HepG2 (cell line): ENCODE measurements around the gene CCDC57. TPM values are rescaled to one million over a fixed set of nuclear protein-coding genes. Genes with fewer than 3 reads are reported as not detected.

Experiments used
- ATAC-seq: fragments of 200-7000 bp; cut with Tn5 transposase; 3 replicates; pipeline ENCODE4 v1.9.1; 2020; ENCODE audit warnings: mild to moderate bottlenecking, moderate library complexity
- BruUV-seq: library from RNA; stranded (reverse); fragments of 400-500 nt; replicated peaks from 2 replicates; lab custom pipeline; 2021; lab: Mats Ljungman, UMichigan
- CTCF ChIA-PET: fragments of 300-600 bp; formaldehyde crosslinking; extraction: SDS; loops from one replicate; lab custom pipeline; 2021; ENCODE audit warnings: low total read pairs, inconsistent platforms, low intra/inter-chr PET ratio; lab: Yijun Ruan, JAX
- POLR2A ChIA-PET: fragments of 350-600 bp; sonication (Branson Sonifier 250); formaldehyde crosslinking; loops from one replicate; lab custom pipeline; 2020; ENCODE audit warnings: antibody characterized with exemption, inconsistent platforms; lab: Yijun Ruan, JAX
- DNase-seq: peaks from one replicate; pipeline ENCODE4 v3.0.0-alpha.2; 2015; ENCODE audit warnings: low spot score
- FAIRE-seq: peaks from 3 replicates; lab custom pipeline; 2011; peaks lifted over from hg19 to GRCh38; lab: Jason Lieb, UNC
- H2AFZ ChIP-seq: one replicate; pipeline ENCODE4 v1.6.1; 2011; ENCODE audit warnings: low read length, inconsistent platforms
- H3K27ac ChIP-seq: fragments of 300-600 bp; 3 replicates; pipeline ENCODE4 v1.8.0; 2011; ENCODE audit warnings: mixed run types, mild to moderate bottlenecking, mixed read lengths, low read length, inconsistent platforms; ENCODE audit not compliant: insufficient read depth; ENCODE audit errors: extremely low read length
- H3K27me3 ChIP-seq, 2 experiments: fragments of 200-600 bp in 1 of 2; 2 replicates in 1 of 2; 3 replicates in 1 of 2; pipeline versions ENCODE4 v1.6.0 to v1.8.0; 2011; ENCODE audit warnings: low read length in 2 of 2, mild to moderate bottlenecking in 2 of 2, moderate library complexity in 2 of 2, inconsistent platforms in 1 of 2; ENCODE audit not compliant: insufficient read depth in 2 of 2, control insufficient read depth in 1 of 2
- H3K36me3 ChIP-seq, 2 experiments: fragments of 200-600 bp in 1 of 2; replicated peaks in 1 of 2; 2 replicates in 1 of 2; 3 replicates in 1 of 2; pipeline versions ENCODE4 v1.5.1 to v1.8.0; 2011; ENCODE audit warnings: low read length in 2 of 2, inconsistent platforms in 1 of 2; ENCODE audit not compliant: insufficient read depth in 2 of 2, control insufficient read depth in 1 of 2
- H3K4me1 ChIP-seq: 2 replicates; pipeline ENCODE4 v1.5.1; 2012; ENCODE audit warnings: low read length, inconsistent platforms; ENCODE audit not compliant: insufficient read depth
- H3K4me2 ChIP-seq: 2 replicates; pipeline ENCODE4 v1.6.0; 2011; ENCODE audit warnings: low read depth, low read length, inconsistent platforms
- H3K4me3 ChIP-seq, 3 experiments: fragments of 200-600 bp in 1 of 3; sonication (generic), shearing (Covaris generic) in 1 of 3; replicated peaks in 1 of 3; 2 replicates each; pipeline ENCODE4 v1.5.1; 2011 to 2016; ENCODE audit warnings: low read length in 3 of 3, inconsistent platforms in 2 of 3, low read depth in 2 of 3, mild to moderate bottlenecking in 2 of 3, control low read depth in 1 of 3, mixed read lengths in 1 of 3; ENCODE audit not compliant: insufficient read depth in 1 of 3
- H3K79me2 ChIP-seq: one replicate; pipeline ENCODE4 v1.6.1; 2011; ENCODE audit warnings: low read length, inconsistent platforms; ENCODE audit not compliant: insufficient read depth
- H3K9ac ChIP-seq: 2 replicates; pipeline ENCODE4 v1.6.0; 2011; ENCODE audit warnings: mild to moderate bottlenecking, low read depth, low read length, inconsistent platforms; ENCODE audit not compliant: insufficient read depth
- H3K9me3 ChIP-seq: 2 replicates; pipeline ENCODE4 v1.5.1; 2012; ENCODE audit warnings: mild to moderate bottlenecking, low read length
- H4K20me1 ChIP-seq: 2 replicates; pipeline ENCODE4 v1.6.0; 2011; ENCODE audit warnings: inconsistent platforms, mild to moderate bottlenecking, low read length, moderate library complexity; ENCODE audit not compliant: insufficient read depth
- CCAR2 ChIP-seq: fragments of 200-400 bp; formaldehyde crosslinking; optimal IDR thresholded peaks from 2 replicates; pipeline ENCODE3; 2018; ENCODE audit warnings: low read depth, mild to moderate bottlenecking, low read length, moderate library complexity
- CENPBD1 ChIP-seq: sonication (generic); formaldehyde crosslinking; IDR thresholded peaks from 2 replicates; pipeline ENCODE4 v1.8.0; 2022; ENCODE audit warnings: missing genetic modification reagents, low read depth, mild to moderate bottlenecking, borderline replicate concordance
- MIXL1 ChIP-seq: IDR thresholded peaks from 2 replicates; pipeline ENCODE4 v1.6.1; 2016
- MLLT10 ChIP-seq: sonication (generic); formaldehyde crosslinking; IDR thresholded peaks from 2 replicates; pipeline ENCODE4 v1.4.0; 2020; ENCODE audit warnings: missing genetic modification reagents
- SP5 ChIP-seq: IDR thresholded peaks from 2 replicates; pipeline ENCODE4 v1.6.1; 2016; ENCODE audit warnings: low read depth, borderline replicate concordance
- ZFX ChIP-seq: sonication (generic); formaldehyde crosslinking; IDR thresholded peaks from 2 replicates; pipeline ENCODE4 v1.4.0; 2020; ENCODE audit warnings: mild to moderate bottlenecking, low read depth, missing genetic modification reagents, moderate library complexity
- WGBS: methylation state at CpG from one replicate; pipeline ENCODE4 v1.1.6; 2017; ENCODE audit warnings: low lambda C conversion rate; 5-methylcytosine and 5-hydroxymethylcytosine counted together
- in situ Hi-C: cut with HindIII; loops from 2 replicates; pipeline ENCODE4 v1.10.0; 2017; ENCODE audit warnings: low pct_unique_long_range_greater_than_20kb; ENCODE audit not compliant: extremely low pct_ligation_motif_present
- intact Hi-C: fragments of 100-400 bp; cut with micrococcal nuclease; formaldehyde crosslinking; loops from one replicate; pipeline ENCODE4 v1.10.0; 2022; ENCODE audit not compliant: unreplicated experiment
- polyA plus RNA-seq, 8 experiments: library from polyadenylated mRNA; depleted of rRNA in 3 of 8; stranded (reverse) in 7 of 8; unstranded in 1 of 8; fragments of >200 nt; fragmentation: Illumina TruSeq in 4 of 8; extraction: Trizol in 4 of 8; gene quantifications; 2 replicates each; pipeline versions ENCODE4 v1.2.1 to v1.2.3, GENCODE V29; 2011 to 2016; ENCODE audit warnings: low read depth in 4 of 8, missing spikeins in 1 of 8, mixed read lengths in 1 of 8; ENCODE audit not compliant: insufficient read depth in 1 of 8
- total RNA-seq, 5 experiments: library from RNA; depleted of rRNA; stranded (reverse); fragments of >200 nt; fragmentation: Illumina TruSeq; extraction: Trizol; gene quantifications; 2 replicates each; pipeline ENCODE4 v1.2.3, GENCODE V29; 2016; ENCODE audit warnings: low read depth in 1 of 5
- TF ChIP-seq, protein P1 (sequence below): sonication (generic); formaldehyde crosslinking; IDR thresholded peaks from 2 replicates; pipeline ENCODE4 v1.9.0; 2021; ENCODE audit warnings: mild to moderate bottlenecking, missing genetic modification reagents

The CCDC57 gene
- total and polyA plus RNA-seq, 2 of the 13 experiments (the other 11 are each of a cell fraction or from before 2014, with no cell fraction given): 59.3 to 59.9 TPM

DNA sequence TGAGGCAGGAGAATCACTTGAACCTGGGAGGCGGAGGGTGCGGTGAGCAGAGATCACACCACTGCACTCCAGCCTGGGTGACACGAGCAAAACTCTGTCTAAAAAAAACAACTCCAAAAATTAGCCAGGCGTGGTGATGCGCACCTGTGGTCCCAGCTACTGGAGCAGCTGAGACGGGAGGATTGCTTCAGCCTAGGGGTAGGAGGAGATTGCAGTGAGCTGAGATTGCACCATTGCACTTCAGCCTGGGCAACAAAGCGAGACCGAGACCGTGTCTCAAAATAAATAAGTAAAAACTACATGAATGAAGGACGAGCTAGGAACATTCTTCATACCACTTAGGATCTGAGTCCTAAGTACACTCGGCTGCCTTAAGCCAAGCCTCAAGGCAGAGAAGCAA lies 35.4 kb downstream of the CCDC57 start:
- no peak overlapping the region for H3K27ac ChIP-seq
- no peak overlapping the region for H3K4me2 ChIP-seq
- in situ Hi-C loops (no loop called here), intact Hi-C loops (no loop called here)
- CTCF ChIA-PET: no interaction called here
- POLR2A ChIA-PET: no interaction called here
- no peak overlapping the region for H3K9ac ChIP-seq
- ATAC-seq (no peak), DNase-seq (no peak), FAIRE-seq (peak; percentile 49)
- TF ChIP-seq CENPBD1 (CRISPR knock-in tag) (no peak), ZFX (no peak), SP5 (CRISPR knock-in tag) (no peak), MIXL1 (no peak), MLLT10 (CRISPR knock-in tag) (no peak), CCAR2 (no peak)
- TF ChIP-seq, protein P1, sequence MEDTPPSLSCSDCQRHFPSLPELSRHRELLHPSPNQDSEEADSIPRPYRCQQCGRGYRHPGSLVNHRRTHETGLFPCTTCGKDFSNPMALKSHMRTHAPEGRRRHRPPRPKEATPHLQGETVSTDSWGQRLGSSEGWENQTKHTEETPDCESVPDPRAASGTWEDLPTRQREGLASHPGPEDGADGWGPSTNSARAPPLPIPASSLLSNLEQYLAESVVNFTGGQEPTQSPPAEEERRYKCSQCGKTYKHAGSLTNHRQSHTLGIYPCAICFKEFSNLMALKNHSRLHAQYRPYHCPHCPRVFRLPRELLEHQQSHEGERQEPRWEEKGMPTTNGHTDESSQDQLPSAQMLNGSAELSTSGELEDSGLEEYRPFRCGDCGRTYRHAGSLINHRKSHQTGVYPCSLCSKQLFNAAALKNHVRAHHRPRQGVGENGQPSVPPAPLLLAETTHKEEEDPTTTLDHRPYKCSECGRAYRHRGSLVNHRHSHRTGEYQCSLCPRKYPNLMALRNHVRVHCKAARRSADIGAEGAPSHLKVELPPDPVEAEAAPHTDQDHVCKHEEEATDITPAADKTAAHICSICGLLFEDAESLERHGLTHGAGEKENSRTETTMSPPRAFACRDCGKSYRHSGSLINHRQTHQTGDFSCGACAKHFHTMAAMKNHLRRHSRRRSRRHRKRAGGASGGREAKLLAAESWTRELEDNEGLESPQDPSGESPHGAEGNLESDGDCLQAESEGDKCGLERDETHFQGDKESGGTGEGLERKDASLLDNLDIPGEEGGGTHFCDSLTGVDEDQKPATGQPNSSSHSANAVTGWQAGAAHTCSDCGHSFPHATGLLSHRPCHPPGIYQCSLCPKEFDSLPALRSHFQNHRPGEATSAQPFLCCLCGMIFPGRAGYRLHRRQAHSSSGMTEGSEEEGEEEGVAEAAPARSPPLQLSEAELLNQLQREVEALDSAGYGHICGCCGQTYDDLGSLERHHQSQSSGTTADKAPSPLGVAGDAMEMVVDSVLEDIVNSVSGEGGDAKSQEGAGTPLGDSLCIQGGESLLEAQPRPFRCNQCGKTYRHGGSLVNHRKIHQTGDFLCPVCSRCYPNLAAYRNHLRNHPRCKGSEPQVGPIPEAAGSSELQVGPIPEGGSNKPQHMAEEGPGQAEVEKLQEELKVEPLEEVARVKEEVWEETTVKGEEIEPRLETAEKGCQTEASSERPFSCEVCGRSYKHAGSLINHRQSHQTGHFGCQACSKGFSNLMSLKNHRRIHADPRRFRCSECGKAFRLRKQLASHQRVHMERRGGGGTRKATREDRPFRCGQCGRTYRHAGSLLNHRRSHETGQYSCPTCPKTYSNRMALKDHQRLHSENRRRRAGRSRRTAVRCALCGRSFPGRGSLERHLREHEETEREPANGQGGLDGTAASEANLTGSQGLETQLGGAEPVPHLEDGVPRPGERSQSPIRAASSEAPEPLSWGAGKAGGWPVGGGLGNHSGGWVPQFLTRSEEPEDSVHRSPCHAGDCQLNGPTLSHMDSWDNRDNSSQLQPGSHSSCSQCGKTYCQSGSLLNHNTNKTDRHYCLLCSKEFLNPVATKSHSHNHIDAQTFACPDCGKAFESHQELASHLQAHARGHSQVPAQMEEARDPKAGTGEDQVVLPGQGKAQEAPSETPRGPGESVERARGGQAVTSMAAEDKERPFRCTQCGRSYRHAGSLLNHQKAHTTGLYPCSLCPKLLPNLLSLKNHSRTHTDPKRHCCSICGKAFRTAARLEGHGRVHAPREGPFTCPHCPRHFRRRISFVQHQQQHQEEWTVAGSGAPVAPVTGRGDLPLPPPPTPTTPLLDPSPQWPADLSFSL (CRISPR knock-in tag): no peak
- BruUV-seq: no TSS peak
- no peaks in the 10 kb centered on the region for H3K27me3 ChIP-seq
- peaks cover 6 to 11% of the 10 kb centered on the region in 2 experiments; a peak in 4 of 5 replicates for H3K36me3 ChIP-seq
- WGBS: 94% methylated on average over 11 of the region's 11 CpGs
- H3K4me3 ChIP-seq: no peak overlapping the region
- no peaks in the 10 kb centered on the region for H3K9me3 ChIP-seq
- no peaks in the 10 kb centered on the region for H3K79me2 ChIP-seq
- H3K4me1 ChIP-seq: peaks cover 13% of the 10 kb centered on the region
- H4K20me1 ChIP-seq: no peaks in the 10 kb centered on the region
- H2AFZ ChIP-seq: no peak overlapping the region
